ENCODE data around the gene P3H1. TPM values are rescaled to one million over a fixed set of nuclear protein-coding genes. Genes with fewer than 3 reads are reported as not detected.

The P3H1 gene
- total and polyA plus RNA-seq, 2 experiments from 2014 or later = 51.1 to 75.1 TPM

DNA sequence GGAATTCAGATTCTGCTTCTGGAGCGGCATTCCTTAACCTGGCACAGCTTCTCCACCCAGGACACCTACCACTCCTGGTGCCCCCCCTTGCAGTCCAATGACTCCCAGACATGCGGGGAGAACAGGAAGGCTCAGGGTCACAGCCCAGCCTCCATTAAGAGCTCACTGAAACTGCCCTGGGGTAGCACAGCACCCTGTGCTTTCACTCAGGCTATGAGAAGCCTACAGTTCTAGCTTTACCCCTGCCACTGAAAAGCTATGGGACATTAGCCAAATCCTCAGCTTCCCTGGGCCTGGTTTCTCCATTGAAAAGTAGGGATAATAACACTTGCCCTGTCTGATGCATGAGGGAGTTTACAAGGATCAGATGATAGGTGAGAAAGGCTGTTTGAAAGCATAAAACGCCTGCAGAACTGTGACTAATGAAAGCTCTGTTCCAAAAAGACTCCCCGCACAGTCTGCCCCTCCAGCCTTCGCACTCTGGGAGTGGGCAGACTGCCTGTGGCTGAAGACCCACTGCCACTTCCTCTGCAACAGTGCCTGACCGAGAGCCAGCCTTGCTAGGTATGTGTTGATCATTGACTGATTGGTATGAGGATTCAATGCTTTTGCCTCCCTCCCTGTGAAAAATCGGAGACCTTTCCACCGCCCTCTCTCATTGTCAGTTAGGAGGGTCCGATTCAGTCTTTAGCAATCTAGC is 24.1 kb downstream of the P3H1 start:
- H3K4me3 ChIP-seq = no peak overlapping the region
- H3K27ac ChIP-seq (ENCODE audit: low read depth) = no peak overlapping the region
- H3K9me2 ChIP-seq (ENCODE audit: insufficient read depth) = no peaks in the 10 kb centered on the region
- H3K4me1 Mint-ChIP-seq = peaks cover 42% of the 10 kb centered on the region
- H2AFZ ChIP-seq = no peak overlapping the region; the same call in 1 of the 2 replicates
- H3K4me2 ChIP-seq = no peak overlapping the region
- peaks cover 14% of the 10 kb centered on the region for H3K27me3 Mint-ChIP-seq (ENCODE audit: insufficient read depth, low read depth, poor library complexity)
- ATAC-seq (no peak), DNase-seq (ENCODE audit: low spot score) (no peak)
- H3F3A ChIP-seq (replicated peaks; ENCODE audit: low read depth) = 0 out of 2 replicates have a peak, but pooled peaks cover 3% of the 10 kb centered on the region
- H3K79me2 ChIP-seq (replicated peaks; ENCODE audit: insufficient read depth) = no peaks in the 10 kb centered on the region
- no peaks in the 10 kb centered on the region for H3K27me3 ChIP-seq (ENCODE audit: insufficient read depth)
- H3K9me3 Mint-ChIP-seq = no peaks in the 10 kb centered on the region; the same call in 2 of the 3 replicates
- H3K36me3 Mint-ChIP-seq (ENCODE audit: low read depth) = peaks cover 9% of the 10 kb centered on the region; the same call in 2 of the 3 replicates
- TF ChIP-seq STAT1 (IDR thresholded peaks at IDR 0.05; ENCODE audit: unreplicated experiment) (no peak), CTCF (conservative IDR thresholded peaks at IDR 0.05; ENCODE audit: low read depth in 2 of 2) (no peak), POLR2AphosphoS5 (IDR thresholded peaks at IDR 0.05; ENCODE audit: low read depth) (no peak), ETS1 (IDR thresholded peaks at IDR 0.05) (no peak)
- TF ChIP-seq, protein P1, sequence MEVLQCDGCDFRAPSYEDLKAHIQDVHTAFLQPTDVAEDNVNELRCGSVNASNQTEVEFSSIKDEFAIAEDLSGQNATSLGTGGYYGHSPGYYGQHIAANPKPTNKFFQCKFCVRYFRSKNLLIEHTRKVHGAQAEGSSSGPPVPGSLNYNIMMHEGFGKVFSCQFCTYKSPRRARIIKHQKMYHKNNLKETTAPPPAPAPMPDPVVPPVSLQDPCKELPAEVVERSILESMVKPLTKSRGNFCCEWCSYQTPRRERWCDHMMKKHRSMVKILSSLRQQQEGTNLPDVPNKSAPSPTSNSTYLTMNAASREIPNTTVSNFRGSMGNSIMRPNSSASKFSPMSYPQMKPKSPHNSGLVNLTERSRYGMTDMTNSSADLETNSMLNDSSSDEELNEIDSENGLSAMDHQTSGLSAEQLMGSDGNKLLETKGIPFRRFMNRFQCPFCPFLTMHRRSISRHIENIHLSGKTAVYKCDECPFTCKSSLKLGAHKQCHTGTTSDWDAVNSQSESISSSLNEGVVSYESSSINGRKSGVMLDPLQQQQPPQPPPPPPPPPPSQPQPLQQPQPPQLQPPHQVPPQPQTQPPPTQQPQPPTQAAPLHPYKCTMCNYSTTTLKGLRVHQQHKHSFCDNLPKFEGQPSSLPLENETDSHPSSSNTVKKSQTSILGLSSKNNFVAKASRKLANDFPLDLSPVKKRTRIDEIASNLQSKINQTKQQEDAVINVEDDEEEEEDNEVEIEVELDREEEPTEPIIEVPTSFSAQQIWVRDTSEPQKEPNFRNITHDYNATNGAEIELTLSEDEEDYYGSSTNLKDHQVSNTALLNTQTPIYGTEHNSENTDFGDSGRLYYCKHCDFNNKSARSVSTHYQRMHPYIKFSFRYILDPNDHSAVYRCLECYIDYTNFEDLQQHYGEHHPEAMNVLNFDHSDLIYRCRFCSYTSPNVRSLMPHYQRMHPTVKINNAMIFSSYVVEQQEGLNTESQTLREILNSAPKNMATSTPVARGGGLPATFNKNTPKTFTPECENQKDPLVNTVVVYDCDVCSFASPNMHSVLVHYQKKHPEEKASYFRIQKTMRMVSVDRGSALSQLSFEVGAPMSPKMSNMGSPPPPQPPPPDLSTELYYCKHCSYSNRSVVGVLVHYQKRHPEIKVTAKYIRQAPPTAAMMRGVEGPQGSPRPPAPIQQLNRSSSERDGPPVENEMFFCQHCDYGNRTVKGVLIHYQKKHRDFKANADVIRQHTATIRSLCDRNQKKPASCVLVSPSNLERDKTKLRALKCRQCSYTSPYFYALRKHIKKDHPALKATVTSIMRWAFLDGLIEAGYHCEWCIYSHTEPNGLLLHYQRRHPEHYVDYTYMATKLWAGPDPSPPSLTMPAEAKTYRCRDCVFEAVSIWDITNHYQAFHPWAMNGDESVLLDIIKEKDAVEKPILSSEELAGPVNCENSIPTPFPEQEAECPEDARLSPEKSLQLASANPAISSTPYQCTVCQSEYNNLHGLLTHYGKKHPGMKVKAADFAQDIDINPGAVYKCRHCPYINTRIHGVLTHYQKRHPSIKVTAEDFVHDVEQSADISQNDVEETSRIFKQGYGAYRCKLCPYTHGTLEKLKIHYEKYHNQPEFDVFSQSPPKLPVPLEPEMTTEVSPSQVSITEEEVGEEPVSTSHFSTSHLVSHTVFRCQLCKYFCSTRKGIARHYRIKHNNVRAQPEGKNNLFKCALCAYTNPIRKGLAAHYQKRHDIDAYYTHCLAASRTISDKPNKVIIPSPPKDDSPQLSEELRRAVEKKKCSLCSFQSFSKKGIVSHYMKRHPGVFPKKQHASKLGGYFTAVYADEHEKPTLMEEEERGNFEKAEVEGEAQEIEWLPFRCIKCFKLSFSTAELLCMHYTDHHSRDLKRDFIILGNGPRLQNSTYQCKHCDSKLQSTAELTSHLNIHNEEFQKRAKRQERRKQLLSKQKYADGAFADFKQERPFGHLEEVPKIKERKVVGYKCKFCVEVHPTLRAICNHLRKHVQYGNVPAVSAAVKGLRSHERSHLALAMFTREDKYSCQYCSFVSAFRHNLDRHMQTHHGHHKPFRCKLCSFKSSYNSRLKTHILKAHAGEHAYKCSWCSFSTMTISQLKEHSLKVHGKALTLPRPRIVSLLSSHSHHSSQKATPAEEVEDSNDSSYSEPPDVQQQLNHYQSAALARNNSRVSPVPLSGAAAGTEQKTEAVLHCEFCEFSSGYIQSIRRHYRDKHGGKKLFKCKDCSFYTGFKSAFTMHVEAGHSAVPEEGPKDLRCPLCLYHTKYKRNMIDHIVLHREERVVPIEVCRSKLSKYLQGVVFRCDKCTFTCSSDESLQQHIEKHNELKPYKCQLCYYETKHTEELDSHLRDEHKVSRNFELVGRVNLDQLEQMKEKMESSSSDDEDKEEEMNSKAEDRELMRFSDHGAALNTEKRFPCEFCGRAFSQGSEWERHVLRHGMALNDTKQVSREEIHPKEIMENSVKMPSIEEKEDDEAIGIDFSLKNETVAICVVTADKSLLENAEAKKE (CRISPR knock-in tag; IDR thresholded peaks at IDR 0.05) = no peak
- H3K4me1 ChIP-seq (ENCODE audit: insufficient read depth) = peaks cover 22% of the 10 kb centered on the region
- H3K27ac Mint-ChIP-seq = no peak overlapping the region
- no peaks in the 10 kb centered on the region for H4K20me1 ChIP-seq (replicated peaks; ENCODE audit: insufficient read depth)
- H3K4me3 Mint-ChIP-seq = no peak overlapping the region
- H3K36me3 ChIP-seq (ENCODE audit: insufficient read depth) = no peaks in the 10 kb centered on the region
